Fibroblast of mammary gland (primary cell): ENCODE data around the gene SLC12A6.
"Not testable (repeated sequence)": the region's sequence is repeated elsewhere in the genome, so short reads cannot be mapped to it uniquely, and the experiment has no call there.

Source experiments
- DNase-seq: peaks from one replicate; pipeline ENCODE4 v3.0.0-alpha.2; 2010; ENCODE audit warnings: low read depth
- H3K4me3 ChIP-seq: 2 replicates; pipeline ENCODE4 v1.5.1; 2011; ENCODE audit warnings: low read depth, mild to moderate bottlenecking, low read length, moderate library complexity; ENCODE audit not compliant: control insufficient read depth
- CTCF ChIP-seq: conservative IDR thresholded peaks from 2 replicates; pipeline ENCODE4 v1.5.1; 2011; ENCODE audit warnings: low read depth, low read length, inconsistent platforms; ENCODE audit not compliant: control insufficient read depth, insufficient read depth

Gene SLC12A6

GRCh38 chr15:34337557-34338306 is at the start of gene SLC12A6:
Gene SLC12A6, minus strand, starts transcription at chr15:34337781. Its CDS starts 1,101 bp downstream, at chr15:34336680.
- DNase-seq, result peak; percentile 92
- TF ChIP-seq CTCF, result no peak
- peak within 1 kb of the TSS; percentile 85 for H3K4me3 ChIP-seq

- not testable (repeated sequence) for DNase-seq, H3K4me3 ChIP-seq
These were observed 44.4 kb upstream of the SLC12A6 start for GRCh38 chr15:34381829-34382521.

GRCh38 chr15:34380491-34380890 is 42.9 kb upstream of the SLC12A6 start:
- H3K4me3 ChIP-seq, DNase-seq: not testable (repeated sequence)

GRCh38 chr15:34376856-34377255 is 39.3 kb upstream of the SLC12A6 start:
- DNase-seq, result no peak
- no peak for TF ChIP-seq CTCF

GRCh38 chr15:34375541-34375940 is 38.0 kb upstream of the SLC12A6 start:
- not testable (repeated sequence) for H3K4me3 ChIP-seq, DNase-seq

More at GRCh38 chr15:34376856-34377255, 39.3 kb upstream of the SLC12A6 start:
- H3K4me3 ChIP-seq, result no peak overlapping the region

- no peak for DNase-seq
- no peak for TF ChIP-seq CTCF
- no peak overlapping the region for H3K4me3 ChIP-seq
These were observed 37.2 kb upstream of the SLC12A6 start for GRCh38 chr15:34374816-34375215.

- TF ChIP-seq CTCF, result no peak
- H3K4me3 ChIP-seq, result no peak overlapping the region
- no peak for DNase-seq
These were observed 36.4 kb upstream of the SLC12A6 start for GRCh38 chr15:34373951-34374350.

- DNase-seq, result no peak
- no peak overlapping the region for H3K4me3 ChIP-seq
- TF ChIP-seq CTCF, result no peak
These were observed 33.1 kb upstream of the SLC12A6 start for GRCh38 chr15:34370643-34371042.
